Measurements from ENCODE around the gene C17orf113.

- no peak for TF ChIP-seq CTCF (IDR thresholded peaks at IDR 0.05)
- TF ChIP-seq POLR2AphosphoS5 (IDR thresholded peaks at IDR 0.05), result no peak
- no peak for TF ChIP-seq POLR2A (IDR thresholded peaks at IDR 0.05)
- TF ChIP-seq EP300 (IDR thresholded peaks at IDR 0.05; ENCODE audit: low read depth), result no peak
These were observed 4.7 kb downstream of the C17orf113 start for GRCh38 chr17:42045719-42046118.
